NOMO-1 (cell line): ENCODE data around the gene KLF7.

Experiments used
- DNase-seq, 2 experiments: peaks; one replicate each; lab custom pipeline; 2025; ENCODE audit not compliant: unreplicated experiment in 2 of 2; lab: John Stamatoyannopoulos, UW

Gene KLF7

DNA sequence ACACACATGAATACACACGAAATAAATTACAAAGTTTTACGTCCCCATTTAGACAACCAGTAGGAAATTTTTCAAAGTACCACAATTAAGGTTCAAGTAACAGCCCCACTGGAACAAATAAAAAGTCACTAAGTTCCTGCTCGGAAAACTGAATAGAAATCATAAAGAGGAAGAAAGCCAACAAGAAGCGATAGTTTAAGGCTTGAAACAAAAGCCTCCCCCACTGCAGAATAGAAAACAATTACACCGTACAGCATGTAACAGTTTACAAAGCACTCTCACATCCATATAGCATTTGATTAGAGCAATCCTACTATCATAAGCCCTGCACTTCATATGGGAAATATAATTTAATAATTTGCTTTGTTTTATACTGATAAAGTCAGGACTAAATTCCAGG, 15.5 kb downstream of the KLF7 start:
- peak in 1 of 2 experiments; percentile 44 for DNase-seq

- no peak for DNase-seq
These were observed 16.2 kb downstream of the KLF7 start for GRCh38 chr2:207149249-207150213.

DNA sequence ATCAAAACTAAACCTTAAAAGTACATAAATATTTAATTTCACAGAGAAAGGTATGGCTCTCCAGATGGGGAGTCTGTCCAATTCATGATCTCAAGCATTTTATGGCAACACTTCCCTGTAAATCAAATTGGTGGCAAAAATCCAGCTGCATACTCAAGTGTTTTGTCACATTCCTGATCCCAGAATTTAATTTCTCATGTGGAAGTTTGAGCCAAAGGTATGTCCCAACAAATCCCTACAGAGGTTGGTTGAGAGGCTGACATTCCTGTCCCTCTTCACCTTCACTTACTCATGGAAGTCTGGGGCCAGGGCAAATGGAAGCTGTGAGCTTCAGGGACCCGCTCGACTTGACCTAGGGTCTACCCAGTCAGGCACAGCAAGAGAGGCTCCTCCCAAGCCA, 17.7 kb downstream of the KLF7 start:
- no peak for DNase-seq

GRCh38 chr2:207144173-207144785, 21.5 kb downstream of the KLF7 start:
- no peak for DNase-seq

DNA sequence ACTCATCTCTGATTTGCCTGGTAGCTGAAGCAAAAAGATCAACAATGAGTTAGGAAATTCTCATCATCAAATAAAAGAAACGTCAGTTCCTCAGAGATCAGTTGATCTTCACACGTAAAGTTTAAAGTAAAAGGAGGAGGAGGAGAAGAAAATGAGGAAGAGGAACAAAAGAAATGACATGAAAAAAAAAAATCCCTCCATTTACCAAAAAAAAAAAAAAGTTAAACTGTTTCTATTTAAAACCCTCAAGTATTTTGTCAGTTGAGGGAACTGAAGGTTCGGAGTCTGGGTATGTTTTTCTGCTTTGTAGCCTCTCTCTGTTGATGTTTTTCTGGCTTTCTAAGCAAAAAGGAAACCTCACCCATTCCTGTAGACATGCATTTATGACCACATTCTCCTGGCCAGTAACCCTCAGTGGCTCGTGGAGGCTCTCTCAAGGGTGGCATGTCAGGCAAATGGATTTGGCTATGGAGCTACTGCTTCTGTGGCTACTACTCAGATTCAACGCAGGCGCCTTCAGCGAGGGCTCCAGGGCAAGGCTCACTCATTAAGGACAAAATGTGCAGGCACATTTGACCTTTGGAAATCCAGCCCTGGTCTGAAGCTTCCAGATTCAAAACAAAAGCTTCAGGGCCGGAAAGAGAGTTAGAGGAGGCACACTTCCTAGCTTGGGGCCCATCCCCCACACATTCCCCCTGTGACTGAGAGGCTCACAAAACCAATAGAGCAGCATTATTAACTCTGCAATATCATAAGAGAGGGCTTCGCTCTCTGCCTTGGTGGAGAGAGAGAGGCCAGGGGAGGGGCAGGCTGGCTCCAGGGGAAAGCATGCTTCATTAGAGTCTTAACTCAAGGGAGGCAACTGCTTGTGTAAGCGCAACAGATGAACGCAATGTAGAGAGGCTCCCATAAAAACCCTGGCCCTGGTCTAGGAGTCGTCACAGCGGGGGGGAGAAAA, 22.3 kb downstream of the KLF7 start:
- DNase-seq = peak; percentile 69 to 96

DNA sequence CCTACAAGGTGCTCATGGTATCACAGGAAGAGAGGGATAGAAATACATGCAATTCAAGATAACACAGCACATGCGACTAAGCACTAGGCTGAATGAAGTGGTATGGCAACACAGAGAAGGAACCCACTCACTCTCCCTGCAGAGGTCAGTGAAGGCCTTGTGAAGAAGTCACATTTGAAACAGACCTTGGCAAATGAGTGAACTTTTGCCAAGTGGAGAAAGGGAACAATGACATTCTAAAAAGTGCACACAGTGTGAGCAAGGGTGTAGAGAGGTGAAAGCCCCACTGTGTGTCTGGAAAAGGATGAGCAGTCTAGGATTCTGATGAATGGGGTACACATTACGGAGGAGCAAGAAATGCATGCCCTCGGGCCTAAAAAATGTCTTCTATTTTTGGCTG, 23.3 kb downstream of the KLF7 start:
- DNase-seq = peak; percentile 53 to 72

GRCh38 chr2:207141386-207141785, 24.4 kb downstream of the KLF7 start:
- peak; percentile 15 to 48 for DNase-seq

DNA sequence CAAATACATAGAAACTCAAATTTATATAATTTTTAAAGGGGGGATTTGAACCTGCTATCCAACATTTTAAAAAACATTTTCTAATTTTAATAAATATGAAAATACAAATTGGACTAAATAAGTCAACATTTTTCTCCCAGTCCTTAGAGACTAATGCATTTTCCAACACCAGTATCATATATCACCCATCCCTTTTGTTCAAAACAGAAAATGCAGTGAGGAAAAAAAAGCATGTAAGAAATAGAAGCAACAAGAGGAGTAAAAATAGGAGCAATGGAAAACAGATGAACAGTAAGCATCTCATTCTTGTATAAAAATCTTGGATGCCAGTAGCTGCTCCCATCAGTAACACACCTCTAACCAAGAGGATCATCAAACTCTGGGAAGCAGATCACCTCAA, 25.5 kb downstream of the KLF7 start:
- no peak for DNase-seq

GRCh38 chr2:207139552-207139951, 26.2 kb downstream of the KLF7 start:
- DNase-seq = peak; percentile 29 to 84

GRCh38 chr2:207138627-207139297, 27.0 kb downstream of the KLF7 start:
- no peak for DNase-seq

DNA sequence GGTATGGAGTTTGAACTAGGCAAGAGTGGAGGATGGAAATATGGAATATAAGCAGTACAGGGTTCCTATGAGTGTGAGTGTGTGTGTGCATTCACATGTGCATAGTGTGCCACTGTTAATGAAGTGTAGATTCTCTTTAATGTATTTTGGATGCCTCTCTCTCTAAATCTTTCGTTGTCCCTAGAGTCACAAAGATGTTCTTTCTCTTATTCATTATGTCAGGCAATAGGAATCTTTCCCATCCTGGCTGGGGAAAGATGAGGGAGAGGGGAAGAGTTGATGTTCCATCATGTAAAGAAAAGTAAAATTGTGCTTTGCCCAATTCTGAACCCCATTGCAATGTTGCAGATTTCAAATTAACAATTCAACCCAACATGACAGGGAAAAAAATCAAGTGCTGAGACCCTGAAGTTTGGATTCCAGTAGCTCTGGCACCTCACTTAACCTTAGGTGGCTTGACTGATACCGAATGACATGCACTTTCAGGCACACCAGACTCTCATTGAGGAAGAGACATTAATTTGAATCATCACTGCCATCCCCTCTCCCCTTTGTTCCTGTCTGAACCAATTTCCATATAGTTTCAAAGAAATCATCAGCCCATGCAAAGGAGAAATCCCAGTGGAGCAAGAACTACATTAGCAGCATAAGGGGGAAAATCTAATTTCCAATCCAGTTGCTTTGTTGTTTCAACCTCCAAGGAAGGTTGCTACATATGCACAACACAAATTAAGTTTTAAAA, 28.0 kb downstream of the KLF7 start:
- no peak for DNase-seq

DNA sequence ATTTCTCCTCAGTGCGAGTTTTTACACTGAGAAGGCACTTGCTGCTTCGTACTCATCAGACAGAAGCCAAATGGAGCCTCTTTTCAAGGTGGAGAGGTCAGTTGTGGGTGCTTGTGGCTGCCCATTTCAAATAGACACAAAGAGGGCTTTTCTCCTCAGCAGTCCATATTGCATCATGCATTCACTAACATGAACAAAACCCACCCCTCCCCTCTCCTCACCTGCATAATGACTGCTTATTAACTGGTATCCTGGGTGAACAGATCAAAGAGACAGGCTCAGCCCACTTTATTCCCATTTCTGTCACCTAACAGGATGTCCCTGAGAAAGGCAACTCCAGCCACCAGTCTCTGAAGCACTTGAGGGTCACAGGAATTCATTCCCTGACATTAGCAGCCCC, 28.9 kb downstream of the KLF7 start:
- DNase-seq = no peak

DNA sequence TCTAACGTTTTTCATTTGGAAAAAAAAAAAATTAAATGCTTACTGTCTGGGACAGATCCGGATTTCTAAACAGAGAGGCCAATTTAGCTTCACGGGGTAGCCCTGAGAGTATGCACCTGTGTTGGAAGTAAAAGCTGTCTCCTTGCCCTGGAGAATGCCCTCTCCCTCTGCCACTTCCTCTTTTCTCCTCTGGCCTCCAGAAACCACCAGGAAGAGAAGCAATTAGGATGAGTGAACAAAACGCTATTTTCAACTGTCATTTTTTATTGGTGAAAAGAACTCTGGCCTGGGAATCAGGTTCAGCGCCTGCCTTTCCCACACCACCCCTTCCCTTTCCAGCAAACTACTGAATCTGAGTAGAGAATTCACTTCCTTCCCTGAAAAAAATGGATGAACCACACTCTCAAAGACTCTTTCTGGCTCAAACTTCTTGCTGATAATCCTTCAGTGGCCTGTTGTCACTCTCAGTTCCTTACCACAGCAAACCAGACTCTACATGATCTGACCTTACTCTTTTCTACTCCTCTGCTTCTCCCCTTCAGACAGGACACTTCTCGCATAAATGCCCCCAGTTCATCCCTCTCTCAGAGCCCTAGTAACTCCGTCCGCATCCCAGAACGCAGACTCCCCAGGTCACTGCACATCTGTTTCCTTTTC, 29.8 kb downstream of the KLF7 start:
- DNase-seq = peak in 1 of 2 experiments; percentile 42

DNA sequence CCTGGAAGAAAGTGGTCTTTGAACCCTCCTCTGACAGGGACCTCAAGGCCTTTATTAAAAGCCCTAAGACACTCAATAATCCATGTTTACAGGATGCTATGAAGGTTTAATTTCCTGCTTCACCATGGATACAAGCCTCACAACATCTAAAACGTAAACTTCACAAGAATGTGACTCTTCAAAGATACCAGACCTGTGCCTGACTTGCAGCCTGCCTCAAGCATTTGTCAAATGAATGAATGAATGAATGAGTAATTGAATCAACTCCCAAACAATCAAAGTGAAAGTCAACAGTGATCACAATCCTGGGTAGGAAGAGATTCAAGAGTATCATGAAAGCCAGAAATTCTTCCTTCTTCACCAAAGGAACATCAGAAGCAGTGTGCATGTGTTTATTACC, 30.4 kb downstream of the KLF7 start:
- DNase-seq = no peak

- DNase-seq = no peak
These were observed 31.8 kb downstream of the KLF7 start for GRCh38 chr2:207133820-207134519.

- no peak for DNase-seq
These were observed 32.3 kb downstream of the KLF7 start for GRCh38 chr2:207133458-207133819.

DNA sequence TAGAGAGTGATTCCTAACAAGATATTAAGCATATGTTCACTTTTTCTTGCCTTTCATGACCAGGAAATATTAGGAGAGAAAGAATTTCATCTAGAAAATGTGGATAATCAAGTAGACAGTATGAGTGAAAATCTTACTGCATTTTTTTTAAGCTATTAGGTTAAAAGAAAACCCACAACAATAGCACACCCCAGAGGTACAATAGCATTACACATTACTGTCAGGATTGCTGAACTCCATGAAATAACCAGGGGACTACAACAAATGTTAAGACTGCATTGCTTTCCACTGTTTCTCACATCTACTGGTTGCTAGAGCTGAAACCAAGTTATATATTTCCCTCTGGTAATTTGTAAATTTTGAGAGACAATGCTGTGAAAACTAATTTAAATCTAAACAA, 33.7 kb downstream of the KLF7 start:
- no peak for DNase-seq

DNA sequence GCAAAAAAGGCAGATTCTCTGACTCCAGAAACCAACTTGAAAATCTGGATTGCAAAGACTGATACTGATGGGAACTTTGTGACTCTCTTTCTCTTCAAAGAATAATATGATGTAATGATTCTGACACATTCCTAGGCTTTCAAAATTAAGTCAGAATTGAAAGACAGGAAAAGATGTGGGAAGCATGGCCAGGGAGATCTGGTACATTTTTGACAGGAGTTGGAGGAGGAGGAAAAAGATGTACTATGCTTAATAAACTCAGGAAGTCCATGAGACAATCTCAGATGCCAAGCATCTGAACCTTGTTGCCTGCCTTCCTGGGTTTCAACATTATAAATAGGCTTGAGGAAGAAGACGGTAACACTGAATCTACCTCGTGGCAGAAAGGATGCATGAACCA, 34.2 kb downstream of the KLF7 start:
- DNase-seq = no peak
